NCI-H2196 treated with DMSO at 0.1 percent for 48 hours (cell line): Measurements from ENCODE around the gene COPG2.
A peak's percentile ranks its signal among the peaks of the same experiment; 100 is the strongest.
"Not testable (repeated sequence)": the region's sequence is repeated elsewhere in the genome, so short reads cannot be mapped to it uniquely, and the experiment has no call there.

ENCODE experiments used
- DNase-seq: peaks from one replicate; lab custom pipeline; 2025; ENCODE audit not compliant: unreplicated experiment; lab: John Stamatoyannopoulos, UW

The COPG2 gene, protein sequence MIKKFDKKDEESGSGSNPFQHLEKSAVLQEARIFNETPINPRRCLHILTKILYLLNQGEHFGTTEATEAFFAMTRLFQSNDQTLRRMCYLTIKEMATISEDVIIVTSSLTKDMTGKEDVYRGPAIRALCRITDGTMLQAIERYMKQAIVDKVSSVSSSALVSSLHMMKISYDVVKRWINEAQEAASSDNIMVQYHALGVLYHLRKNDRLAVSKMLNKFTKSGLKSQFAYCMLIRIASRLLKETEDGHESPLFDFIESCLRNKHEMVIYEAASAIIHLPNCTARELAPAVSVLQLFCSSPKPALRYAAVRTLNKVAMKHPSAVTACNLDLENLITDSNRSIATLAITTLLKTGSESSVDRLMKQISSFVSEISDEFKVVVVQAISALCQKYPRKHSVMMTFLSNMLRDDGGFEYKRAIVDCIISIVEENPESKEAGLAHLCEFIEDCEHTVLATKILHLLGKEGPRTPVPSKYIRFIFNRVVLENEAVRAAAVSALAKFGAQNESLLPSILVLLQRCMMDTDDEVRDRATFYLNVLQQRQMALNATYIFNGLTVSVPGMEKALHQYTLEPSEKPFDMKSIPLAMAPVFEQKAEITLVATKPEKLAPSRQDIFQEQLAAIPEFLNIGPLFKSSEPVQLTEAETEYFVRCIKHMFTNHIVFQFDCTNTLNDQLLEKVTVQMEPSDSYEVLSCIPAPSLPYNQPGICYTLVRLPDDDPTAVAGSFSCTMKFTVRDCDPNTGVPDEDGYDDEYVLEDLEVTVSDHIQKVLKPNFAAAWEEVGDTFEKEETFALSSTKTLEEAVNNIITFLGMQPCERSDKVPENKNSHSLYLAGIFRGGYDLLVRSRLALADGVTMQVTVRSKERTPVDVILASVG

DNA sequence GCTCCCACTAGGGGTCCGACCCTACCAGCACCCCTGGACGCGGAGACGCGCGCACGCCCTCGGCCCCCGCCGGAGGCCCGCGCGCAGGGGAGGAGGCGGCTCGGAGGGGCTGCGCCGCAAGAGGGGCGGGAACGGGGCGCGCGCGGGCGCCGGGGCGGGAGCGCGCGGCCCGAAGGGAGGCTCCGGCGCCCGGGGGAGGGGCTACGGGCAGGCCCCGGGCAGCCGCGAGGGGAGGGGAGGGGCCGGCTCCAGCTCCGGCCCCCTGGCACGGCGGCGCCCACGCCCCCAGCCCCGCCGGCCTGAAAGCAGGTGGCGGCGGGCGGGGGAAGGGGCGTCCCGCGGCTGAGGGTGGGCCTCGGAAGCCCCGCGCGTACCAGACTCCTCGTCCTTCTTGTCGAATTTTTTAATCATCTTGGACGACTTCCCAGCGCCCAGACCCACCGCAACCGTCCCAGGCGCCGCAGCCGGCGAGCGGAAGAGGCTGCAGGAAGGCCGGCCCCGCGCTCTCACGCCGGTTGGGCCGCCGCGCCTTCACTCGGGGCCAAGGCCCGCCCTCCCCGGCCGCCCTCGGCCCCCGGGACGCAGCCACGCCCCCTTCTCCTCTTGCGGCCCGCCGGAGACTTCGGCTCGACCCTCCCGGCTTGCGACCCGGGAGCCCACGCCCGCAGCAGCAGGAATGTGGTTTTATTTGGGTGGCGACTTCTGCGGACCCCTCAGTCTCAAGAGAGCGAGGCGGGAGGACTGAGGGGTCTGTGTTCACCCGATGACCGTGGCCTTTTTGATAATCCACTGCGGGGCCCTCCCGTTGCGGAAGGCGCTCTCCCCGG, at the start of gene COPG2:
Gene COPG2, minus strand, starts transcription at position 491 of the 827 bp plus-strand sequence. Its CDS starts 80 bp downstream, at position 411.
- DNase-seq = peak; percentile 61

DNA sequence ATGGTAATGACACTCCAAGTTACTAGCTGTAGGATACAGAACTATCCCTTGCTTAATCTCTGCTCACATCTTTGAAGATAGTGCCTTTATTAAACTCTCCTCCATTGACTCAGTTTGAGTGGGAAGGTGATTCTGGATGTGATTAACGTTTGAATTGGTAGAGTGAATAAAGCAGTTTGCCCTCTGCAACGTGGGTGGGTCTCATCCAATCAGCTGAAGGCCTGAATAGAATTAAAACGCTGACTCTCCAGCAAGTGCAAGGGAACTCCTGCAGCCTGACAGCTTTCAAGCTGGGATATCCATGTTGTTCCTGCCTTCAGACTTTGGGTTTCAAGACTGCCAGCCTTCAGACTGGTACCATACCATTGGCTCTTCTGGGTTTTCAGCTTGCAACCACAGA, 43.9 kb upstream of the COPG2 start:
- DNase-seq = no peak

DNA sequence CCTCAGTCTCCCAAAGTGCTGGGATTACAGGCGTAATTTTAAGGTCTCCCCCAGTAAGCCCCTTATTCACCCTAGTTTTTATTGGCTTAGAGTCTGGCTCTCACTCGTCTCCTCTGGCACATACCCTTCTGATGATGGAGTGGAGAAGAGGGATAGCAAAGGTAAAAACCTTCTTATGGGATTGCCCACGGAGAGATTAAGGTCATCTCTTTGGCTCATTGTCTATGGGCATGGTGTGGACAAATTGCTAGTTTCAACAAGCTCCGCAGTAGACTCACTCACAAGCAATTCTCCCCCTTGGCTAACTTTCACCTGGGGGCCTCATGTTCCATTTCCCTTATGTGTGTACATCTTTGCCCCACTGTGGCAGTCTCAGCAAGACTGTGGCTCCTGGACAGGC, 40.2 kb upstream of the COPG2 start:
- no peak for DNase-seq

DNA sequence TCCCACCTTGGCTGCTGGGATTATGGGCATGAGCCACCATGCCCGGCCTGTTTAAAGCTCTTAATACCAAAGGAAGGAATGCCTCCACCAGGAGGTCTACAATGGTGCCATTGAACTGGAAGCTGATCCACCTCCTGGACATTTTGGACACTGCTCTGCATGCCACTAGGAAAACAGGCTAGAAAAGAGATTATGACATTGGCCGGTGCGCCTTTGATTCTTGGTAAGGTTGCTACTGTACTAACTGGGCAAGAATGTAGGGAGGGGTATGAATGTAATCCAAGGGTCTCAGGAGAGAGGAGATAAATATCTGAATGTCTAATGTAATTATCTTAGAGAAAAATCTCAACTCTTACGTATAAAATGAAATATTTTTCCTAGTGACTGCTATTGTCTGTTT, 39.5 kb upstream of the COPG2 start:
- no peak for DNase-seq

DNA sequence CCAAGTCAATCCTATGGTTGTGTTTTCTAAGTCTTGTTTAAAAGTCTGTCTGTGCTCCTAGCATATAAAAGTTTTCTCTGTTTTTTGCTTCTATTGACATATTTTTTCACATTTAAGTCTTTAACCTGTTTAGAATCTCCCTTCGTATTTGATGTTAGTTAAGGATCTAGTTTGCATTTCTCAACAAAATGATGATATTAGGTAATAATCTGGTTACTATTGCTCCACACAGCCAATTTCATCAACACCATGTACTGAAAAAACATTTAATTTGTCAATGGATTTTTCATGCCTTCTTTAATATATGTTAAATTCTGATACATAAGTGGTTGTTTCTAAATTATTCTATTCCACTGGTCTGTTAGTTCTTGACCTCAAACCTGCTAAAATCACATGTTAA, 35.3 kb upstream of the COPG2 start:
- DNase-seq = no peak

DNA sequence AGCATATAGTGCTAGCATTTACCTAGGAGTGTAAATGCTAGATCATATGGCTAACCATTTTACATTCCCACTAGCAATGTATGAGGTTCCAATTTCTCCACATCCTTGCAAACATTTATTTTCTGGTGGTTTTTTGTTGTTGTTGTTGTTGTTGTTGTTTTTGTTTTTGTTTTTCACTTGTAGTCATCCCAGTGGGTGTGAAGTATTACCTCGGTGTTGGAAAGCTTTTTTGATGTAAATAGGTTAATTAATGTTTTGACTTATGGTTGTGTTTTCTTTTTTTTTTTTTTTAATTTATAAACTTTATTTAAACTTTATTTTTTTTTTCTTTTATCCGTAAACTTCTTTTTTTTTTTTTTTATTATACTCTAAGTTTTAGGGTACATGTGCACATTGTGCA, 33.1 kb upstream of the COPG2 start:
- no peak for DNase-seq

DNA sequence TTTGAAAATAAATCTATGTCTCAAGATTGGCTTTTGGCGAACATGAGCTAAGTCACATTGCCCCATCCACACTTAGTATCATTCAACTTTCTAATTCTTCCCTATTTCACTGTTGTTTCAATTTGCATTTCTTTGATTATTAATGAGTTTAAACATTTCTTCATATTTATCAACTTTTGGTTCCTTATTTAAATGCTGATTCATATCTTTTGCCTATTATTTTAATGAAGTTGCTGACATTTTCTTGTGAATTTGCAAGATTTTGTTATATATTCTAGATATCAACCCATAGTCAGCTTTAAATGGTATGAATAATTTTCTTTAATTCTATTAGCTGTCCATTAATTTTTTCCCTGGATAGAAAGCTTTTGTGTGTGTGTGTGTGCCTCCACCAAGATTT, 32.2 kb upstream of the COPG2 start:
- DNase-seq = no peak

DNA sequence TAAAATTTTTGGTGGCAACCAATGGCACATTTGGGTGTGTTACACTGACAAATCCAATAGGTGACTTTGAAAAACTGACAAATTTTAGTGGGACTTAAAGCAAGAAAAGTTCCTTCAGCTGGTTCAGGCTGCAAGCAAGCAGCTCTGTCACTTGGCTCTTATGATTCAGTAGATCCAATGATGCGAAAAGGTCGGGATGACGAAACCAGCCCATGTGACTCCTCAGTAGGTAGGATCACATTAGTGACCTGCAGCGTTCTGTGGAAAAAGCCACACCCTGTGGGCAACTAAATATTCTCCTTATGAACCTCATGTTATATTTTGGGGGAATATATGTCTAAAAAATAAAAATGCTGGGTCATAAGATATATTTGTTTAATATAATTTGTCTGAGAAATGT, 31.1 kb upstream of the COPG2 start:
- DNase-seq = no peak

DNA sequence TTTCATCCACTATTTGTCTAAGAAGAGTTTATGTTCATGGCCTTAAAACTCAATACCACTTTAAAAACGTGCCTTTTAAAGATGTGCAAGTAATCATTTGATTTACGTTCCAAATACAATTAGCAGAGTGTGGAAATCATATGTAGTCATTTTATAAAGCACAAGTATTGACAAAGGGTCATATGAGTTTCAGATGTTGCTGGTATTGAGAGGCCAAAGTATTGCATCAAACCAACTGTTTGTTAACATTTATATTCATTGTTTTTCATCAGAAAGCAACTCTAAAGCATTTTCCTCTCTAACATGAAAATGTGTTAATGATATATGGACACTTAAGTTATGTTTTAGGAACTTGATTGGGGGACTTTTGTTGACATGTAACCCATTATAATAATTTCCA, 29.3 kb upstream of the COPG2 start:
- DNase-seq = no peak

DNA sequence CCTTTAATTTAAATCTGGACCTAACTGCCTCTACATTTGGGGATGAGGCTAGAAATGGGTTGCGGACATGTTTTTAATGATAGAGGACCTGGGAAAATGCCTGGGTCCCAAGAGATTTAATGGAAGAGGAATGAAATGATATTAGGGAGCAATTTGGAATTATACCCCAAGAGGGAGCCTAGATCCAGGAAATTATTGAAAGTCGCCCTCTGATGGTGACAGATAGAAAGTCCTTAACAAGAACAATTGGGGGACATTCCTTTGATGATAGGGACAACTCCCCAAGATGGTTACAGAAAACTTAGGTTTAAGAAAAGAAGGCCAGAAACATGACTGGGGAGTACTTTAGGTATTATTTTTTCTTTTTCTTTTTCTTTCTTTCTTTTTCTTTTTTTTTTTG, 27.3 kb upstream of the COPG2 start:
- no peak for DNase-seq

DNA sequence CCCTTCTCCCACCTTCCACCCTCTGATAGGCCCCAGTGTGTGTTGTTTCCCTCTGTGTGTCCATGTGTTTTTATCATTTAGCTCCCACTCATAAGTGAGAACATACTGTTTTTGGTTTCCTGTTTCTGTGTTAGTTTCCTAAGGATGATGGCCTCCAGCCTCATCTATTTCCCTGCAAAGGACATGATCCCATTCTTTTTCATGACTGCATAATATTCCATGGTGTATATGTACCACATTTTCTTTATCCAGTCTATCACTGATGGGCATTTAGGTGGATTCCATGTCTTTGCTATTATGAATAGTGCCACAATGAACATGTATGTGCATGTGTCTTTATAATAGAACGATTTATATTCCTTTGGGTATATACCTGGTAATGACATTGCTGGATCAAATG, 23.8 kb upstream of the COPG2 start:
- DNase-seq = not testable (repeated sequence)

DNA sequence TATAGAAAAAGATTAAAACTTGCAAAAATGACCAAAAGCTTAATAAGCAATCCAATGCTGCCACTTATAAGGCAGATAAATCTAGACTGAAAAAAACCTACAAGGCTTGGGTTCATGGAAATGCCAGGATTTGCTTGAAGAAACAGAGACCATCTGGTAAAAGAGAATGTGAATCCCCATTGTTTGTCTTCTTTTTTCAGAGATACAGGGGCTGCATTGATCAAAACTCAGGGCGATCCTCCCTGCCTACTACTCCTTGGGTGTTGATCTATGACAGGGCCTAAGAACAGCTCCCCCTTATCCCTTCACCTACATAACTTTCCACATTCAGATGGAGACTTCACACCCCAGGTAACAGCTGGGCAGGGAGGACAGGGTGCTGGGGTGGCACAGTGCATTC, 21.1 kb upstream of the COPG2 start:
- no peak for DNase-seq

DNA sequence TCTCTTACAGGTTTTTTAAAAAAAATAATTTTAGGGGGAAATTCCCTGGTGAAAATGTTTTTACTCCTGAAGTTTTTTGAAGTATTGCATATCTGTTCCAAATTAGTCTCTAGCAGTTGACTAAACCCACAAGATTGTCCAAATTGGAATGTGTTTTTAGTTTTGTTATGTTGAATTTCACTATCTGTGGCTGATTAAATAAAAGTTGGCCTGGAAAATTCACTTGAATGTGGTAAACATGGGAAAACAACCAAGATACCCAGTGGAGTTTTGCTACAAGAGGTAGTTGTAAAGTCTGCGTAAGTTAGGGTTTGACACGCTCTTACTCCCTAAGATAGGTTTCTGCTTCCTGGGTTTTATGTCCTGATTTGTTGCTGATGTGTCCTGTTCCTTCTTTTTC, 14.5 kb upstream of the COPG2 start:
- DNase-seq = no peak

DNA sequence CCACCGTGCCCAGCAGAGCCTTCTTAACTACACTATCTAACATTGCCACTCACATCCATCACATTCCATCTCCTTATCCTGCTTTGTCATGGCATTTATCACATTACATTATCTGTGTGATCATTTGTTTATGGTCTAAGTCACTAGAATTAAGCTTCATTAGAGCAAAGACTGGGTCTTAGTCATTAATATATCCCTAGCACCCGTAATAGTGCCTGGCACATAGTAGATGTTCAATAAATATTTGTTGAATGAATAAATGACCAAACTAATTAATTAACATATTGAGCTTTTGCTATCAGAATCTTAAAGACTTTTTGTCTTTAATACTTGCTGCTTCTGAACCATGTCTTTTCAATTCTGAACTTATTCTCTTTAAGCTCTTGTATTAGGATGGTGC, 5.9 kb upstream of the COPG2 start:
- no peak for DNase-seq

DNA sequence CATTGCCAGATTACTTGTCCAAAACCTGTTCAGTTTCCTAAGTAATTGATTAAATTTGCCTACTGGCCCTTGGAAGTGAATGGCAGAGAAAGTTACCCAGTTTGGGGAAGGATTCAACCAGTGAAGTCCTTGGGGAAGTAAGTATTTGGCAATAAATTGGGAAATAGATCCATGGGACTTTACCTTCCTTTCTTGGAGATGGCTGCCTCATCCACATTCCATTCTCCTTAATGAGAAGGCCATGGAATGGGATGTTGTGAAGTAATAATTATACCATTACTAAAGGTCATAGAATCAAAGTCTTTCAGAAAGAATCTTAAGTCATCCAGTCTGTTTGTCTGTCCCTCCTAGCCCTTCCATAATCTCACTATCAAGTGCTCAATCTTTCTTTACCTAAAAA, 4.5 kb upstream of the COPG2 start:
- no peak for DNase-seq

DNA sequence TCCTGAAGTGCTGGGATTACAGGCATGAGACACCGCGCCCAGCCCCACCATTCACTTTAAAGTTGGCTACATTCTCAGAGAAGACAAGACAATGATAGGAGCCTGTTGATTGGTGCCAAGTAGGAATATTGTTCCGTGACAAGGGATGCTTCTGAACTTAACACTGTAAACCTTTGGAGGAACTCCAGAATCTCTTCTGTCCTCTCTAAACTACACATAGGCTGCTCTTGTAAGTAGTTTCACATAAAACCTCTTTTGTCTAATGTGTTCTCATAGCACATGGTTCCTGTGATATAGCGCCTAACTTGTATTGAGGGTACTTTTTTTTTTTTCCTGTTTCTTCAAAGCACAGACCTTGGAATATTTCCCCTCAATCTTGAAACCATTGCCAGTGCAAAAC, 3.6 kb upstream of the COPG2 start:
- no peak for DNase-seq

DNA sequence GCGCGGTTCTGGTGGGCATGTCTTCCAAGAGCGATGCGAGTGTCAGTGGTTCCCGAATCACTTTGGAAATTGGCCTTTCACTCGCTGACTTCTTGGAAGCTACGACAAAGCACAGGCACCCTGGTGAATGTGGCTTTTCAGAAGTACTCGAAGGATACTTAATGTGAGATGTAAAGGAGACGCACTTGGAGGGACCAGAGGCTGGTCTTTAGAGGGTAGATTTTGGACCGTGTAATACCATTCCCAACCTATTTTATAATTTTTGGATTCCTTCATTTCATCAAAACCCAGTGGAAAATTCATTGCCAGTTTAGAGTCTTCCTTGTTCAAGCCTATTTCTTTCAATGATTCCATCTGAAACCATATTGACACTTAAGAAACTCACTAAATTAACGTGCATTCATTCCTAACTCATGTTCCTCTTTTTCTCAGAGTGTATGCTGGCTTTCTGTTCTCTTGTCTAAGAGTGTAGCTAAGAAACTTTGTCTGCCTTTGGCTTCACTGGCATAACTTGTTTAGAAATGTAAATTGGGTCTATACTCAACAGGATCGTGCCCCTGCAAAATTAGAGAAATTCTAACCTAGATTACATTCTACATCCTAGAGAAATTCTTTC, 645 bp upstream of the COPG2 start:
- no peak for DNase-seq

DNA sequence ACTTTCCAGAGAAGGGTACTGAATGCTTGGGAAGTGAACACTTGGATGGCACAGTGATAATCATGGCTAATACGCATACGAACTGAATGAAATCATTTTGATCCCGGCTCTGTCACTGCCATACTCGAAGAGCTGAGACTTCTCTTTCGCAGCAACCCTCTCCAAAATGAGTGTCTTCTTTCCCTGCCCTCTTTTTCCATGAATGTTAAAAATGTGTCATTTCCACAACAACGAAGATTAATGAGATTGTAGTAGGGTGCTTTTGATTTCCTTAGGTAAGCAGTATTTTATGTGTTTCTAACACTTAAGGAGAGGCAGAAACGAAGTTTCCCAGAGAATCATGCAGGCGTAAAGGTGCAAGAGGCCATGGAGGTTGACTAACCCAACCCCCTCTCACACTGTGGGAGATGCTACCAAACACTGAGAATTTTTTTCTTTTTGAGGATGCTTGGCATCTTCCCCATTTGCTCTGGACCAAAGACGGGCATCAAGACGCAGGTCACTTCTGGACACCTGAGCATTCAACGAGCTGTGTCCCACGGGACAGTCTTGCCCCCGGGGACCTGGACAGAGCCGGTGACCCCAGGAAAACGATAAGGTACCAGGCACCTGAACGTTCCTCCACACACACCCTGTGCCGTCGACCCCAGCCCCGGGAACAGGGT, 823 bp downstream of the COPG2 start:
- DNase-seq = no peak

DNA sequence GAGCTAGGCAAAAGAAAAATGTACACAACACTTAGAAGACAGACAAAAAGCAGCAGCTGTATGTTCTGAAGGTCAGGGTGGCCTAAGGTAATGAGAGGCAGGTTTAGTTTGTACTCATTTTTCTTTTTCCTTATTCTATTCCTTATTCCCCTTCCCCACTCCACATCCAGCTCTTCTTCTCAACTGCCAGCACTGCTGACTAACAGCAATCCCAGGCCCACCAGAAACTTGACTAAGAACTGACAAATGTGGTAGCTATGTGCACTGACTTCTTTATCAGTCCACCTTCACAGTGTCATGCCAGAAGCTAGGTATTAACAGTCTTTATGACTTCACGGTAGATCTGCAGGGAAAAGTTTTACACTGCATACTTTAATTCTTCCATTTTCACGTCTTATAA, 6.1 kb downstream of the COPG2 start:
- DNase-seq = no peak

DNA sequence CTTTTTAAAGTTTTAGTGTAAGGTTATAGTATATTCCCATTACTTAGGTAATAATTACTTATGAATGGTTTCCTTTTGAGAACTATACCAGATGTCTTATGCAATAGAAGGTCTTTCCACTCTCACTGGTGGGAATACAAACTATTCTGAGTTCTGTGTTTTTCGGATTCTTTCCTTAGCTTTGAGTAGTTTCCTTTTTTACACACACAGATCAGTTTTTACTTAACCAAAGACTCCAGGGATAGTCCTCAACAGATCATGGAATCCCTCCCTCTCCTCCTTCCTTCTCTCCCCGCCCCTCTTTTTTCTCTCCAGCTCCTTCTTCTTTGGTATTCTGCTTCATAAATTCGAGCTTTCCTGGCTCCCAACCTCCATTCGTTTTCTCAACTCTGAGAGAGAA, 13.3 kb downstream of the COPG2 start:
- no peak for DNase-seq

DNA sequence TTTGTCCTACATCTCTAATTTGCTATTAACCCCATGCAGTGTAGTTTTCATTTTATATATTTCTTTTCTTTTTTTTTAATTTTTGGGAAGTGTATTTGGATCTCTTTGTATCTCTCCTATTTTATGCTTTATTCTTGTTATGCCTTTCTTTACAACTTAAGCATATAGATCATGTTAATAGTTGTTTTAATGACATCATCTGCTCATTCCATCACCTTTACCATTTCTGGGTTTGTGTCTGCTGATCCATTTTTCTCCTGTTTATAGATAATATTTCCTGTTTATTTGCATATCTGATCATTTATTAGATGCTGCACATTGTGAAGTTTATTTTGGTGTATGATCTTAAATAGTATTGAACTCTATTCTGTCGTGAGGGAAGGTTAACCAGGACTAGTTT, 13.7 kb downstream of the COPG2 start:
- no peak for DNase-seq
